Measurements from ENCODE around the gene HEXIM1.

HEXIM1 gene

GRCh38 chr17:45130681-45131615 lies 17.3 kb upstream of the HEXIM1 start:
- TF ChIP-seq GATA3 (IDR thresholded peaks at IDR 0.05; ENCODE audit: low read depth, low read length) (no peak), GATA2 (IDR thresholded peaks at IDR 0.05; ENCODE audit: low read depth, low read length) (no peak)

GRCh38 chr17:45131616-45132319 lies 16.5 kb upstream of the HEXIM1 start:
- no peak for TF ChIP-seq GATA2 (IDR thresholded peaks at IDR 0.05; ENCODE audit: low read depth, low read length)
- TF ChIP-seq GATA3 (IDR thresholded peaks at IDR 0.05; ENCODE audit: low read depth, low read length) = no peak

GRCh38 chr17:45132320-45132571 lies 16.0 kb upstream of the HEXIM1 start, which contains the start of gene PLCD3:
Gene PLCD3 (minus strand): TSS chr17:45132515. CDS start chr17:45132410, 105 bp downstream.
- no peak for TF ChIP-seq GATA3 (IDR thresholded peaks at IDR 0.05; ENCODE audit: low read depth, low read length)
- no peak for TF ChIP-seq GATA2 (IDR thresholded peaks at IDR 0.05; ENCODE audit: low read depth, low read length)

- TF ChIP-seq GATA2 (IDR thresholded peaks at IDR 0.05; ENCODE audit: low read depth, low read length) = no peak
- no peak for TF ChIP-seq GATA3 (IDR thresholded peaks at IDR 0.05; ENCODE audit: low read depth, low read length)
Observed at GRCh38 chr17:45132572-45133463, 15.5 kb upstream of the HEXIM1 start.

GRCh38 chr17:45135192-45135977 lies 12.9 kb upstream of the HEXIM1 start, which contains the start of gene ACBD4:
Gene ACBD4 (plus strand): TSS chr17:45135687. CDS start chr17:45136145, 458 bp downstream.
- TF ChIP-seq GATA3 (IDR thresholded peaks at IDR 0.05; ENCODE audit: low read depth, low read length) (no peak), GATA2 (IDR thresholded peaks at IDR 0.05; ENCODE audit: low read depth, low read length) (no peak)

GRCh38 chr17:45135978-45136791 lies 12.1 kb upstream of the HEXIM1 start:
- TF ChIP-seq GATA2 (IDR thresholded peaks at IDR 0.05; ENCODE audit: low read depth, low read length) (no peak), GATA3 (IDR thresholded peaks at IDR 0.05; ENCODE audit: low read depth, low read length) (no peak)

- TF ChIP-seq GATA2 (IDR thresholded peaks at IDR 0.05; ENCODE audit: low read depth, low read length) (no peak), GATA3 (IDR thresholded peaks at IDR 0.05; ENCODE audit: low read depth, low read length) (no peak)
Observed at GRCh38 chr17:45136846-45137560, 11.3 kb upstream of the HEXIM1 start.

- TF ChIP-seq GATA2 (IDR thresholded peaks at IDR 0.05; ENCODE audit: low read depth, low read length) (no peak), GATA3 (IDR thresholded peaks at IDR 0.05; ENCODE audit: low read depth, low read length) (no peak)
Observed at GRCh38 chr17:45137561-45138305, 10.5 kb upstream of the HEXIM1 start.

GRCh38 chr17:45138911-45139532 lies 9.3 kb upstream of the HEXIM1 start:
- TF ChIP-seq GATA2 (IDR thresholded peaks at IDR 0.05; ENCODE audit: low read depth, low read length) (no peak), GATA3 (IDR thresholded peaks at IDR 0.05; ENCODE audit: low read depth, low read length) (no peak)

GRCh38 chr17:45139533-45139920 lies 8.7 kb upstream of the HEXIM1 start:
- no peak for TF ChIP-seq GATA3 (IDR thresholded peaks at IDR 0.05; ENCODE audit: low read depth, low read length)
- no peak for TF ChIP-seq GATA2 (IDR thresholded peaks at IDR 0.05; ENCODE audit: low read depth, low read length)
